Measurements from ENCODE around the gene ANAPC2. TPM values are rescaled to one million over a fixed set of nuclear protein-coding genes. Genes with fewer than 3 reads are reported as not detected.

The ANAPC2 gene
- total RNA-seq, 1 donor from 2014 or later = 24.1 TPM

DNA sequence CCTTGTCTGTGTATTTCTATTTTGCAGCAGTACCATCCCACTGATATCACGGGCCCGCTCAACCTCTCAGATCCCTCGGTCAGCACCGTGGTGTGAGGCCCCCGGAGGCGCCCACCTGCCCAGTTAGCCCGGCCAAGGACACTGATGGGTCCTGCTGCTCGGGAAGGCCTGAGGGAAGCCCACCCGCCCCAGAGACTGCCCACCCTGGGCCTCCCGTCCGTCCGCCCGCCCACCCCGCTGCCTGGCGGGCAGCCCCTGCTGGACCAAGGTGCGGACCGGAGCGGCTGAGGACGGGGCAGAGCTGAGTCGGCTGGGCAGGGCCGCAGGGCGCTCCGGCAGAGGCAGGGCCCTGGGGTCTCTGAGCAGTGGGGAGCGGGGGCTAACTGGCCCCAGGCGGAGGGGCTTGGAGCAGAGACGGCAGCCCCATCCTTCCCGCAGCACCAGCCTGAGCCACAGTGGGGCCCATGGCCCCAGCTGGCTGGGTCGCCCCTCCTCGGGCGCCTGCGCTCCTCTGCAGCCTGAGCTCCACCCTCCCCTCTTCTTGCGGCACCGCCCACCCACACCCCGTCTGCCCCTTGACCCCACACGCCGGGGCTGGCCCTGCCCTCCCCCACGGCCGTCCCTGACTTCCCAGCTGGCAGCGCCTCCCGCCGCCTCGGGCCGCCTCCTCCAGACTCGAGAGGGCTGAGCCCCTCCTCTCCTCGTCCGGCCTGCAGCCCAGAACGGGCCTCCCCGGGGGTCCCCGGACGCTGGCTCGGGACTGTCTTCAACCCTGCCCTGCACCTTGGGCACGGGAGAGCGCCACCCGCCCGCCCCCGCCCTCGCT is 20.4 kb downstream of the ANAPC2 start:
- Histone ChIP-seq H3K9me3 (no peaks in the 10 kb centered on the region), H3K27ac (no peak overlapping the region), H3K4me1 (peaks cover 15 to 16% of the 10 kb centered on the region in 2 donors), H3K36me3 (no peaks in the 10 kb centered on the region), H3K4me3 (peak overlapping the region; percentile 38 to 60), H3K27me3 (peaks cover 42% of the 10 kb centered on the region)
- no peak for DNase-seq (ENCODE audit: low spot score in 2 of 2)
- TF ChIP-seq, protein P1, sequence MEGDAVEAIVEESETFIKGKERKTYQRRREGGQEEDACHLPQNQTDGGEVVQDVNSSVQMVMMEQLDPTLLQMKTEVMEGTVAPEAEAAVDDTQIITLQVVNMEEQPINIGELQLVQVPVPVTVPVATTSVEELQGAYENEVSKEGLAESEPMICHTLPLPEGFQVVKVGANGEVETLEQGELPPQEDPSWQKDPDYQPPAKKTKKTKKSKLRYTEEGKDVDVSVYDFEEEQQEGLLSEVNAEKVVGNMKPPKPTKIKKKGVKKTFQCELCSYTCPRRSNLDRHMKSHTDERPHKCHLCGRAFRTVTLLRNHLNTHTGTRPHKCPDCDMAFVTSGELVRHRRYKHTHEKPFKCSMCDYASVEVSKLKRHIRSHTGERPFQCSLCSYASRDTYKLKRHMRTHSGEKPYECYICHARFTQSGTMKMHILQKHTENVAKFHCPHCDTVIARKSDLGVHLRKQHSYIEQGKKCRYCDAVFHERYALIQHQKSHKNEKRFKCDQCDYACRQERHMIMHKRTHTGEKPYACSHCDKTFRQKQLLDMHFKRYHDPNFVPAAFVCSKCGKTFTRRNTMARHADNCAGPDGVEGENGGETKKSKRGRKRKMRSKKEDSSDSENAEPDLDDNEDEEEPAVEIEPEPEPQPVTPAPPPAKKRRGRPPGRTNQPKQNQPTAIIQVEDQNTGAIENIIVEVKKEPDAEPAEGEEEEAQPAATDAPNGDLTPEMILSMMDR (IDR thresholded peaks at IDR 0.05) = no peak
- intact Hi-C loops (cut with DNase I) = no loop called here

DNA sequence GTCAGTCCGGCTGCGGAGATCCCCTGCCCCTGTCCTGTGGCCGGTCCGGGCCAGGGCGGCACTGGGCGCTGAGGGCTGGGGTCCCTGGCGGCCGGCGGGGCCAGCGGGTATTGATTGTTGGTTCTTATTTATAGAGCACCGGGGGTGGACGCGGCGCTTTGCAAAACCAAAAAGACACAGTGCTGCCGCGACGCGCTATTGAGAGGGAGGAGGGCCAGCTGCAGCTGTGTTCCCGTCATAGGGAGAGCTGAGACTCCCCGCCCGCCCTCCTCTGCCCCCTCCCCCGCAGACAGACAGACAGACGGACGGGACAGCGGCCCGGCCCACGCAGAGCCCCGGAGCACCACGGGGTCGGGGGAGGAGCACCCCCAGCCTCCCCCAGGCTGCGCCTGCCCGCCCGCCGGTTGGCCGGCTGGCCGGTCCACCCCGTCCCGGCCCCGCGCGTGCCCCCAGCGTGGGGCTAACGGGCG is 21.0 kb downstream of the ANAPC2 start:
- Histone ChIP-seq H3K4me3 (no peak overlapping the region), H3K36me3 (no peaks in the 10 kb centered on the region), H3K27ac (no peak overlapping the region), H3K9me3 (no peaks in the 10 kb centered on the region), H3K27me3 (peaks cover 48% of the 10 kb centered on the region), H3K4me1 (peaks cover 21% of the 10 kb centered on the region in 2 donors)
- TF ChIP-seq, protein P1 (IDR thresholded peaks at IDR 0.05) = no peak
- no peak for DNase-seq (ENCODE audit: low spot score in 2 of 2)
- intact Hi-C loops (cut with DNase I) = no loop called here

DNA sequence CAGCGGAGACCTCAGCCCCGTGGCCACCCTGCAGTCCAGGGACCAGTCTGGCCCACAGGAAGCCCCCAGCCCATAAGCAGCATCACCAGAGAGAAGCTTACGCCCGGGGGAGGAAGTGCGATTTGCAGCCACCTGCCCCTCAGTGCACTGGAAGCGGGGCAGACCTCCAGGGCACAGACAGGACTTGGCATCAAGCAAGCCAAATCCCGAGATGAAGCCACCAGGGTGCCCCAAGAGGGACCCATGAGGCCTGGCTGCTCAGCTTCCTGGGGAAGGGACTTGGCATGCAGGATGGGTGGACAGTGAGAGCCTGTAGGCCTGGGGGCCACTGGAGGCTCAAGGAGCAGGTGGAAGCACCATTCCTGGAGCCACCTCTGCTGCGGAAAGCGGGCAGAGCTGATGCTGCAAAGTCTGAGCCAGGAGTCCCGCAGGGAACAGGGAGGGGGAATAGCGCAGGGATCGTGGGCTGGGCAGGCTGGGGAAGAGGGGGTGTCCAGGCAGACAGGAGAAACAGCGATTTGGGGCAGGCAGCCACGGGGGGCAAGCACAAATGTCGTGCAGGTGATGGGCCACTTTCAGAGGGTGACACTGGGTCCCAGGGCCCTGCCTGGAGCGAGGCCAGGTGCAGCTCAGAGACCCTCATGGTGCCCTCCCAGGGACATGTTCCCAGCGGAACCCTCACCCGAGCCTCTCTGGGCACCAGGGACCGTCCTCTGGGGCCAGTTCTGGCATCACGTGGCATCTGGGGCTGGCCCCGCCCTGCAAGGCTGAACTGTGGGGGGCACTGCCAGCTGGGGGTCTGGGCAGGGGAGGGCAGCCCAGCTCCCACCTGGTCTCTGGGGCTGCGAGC is 21.8 kb downstream of the ANAPC2 start:
- H3K9me3 ChIP-seq = no peaks in the 10 kb centered on the region
- TF ChIP-seq, protein P1 (IDR thresholded peaks at IDR 0.05) = no peak
- peaks cover 25% of the 10 kb centered on the region in 2 donors for H3K4me1 ChIP-seq
- no peaks in the 10 kb centered on the region for H3K36me3 ChIP-seq
- intact Hi-C loops (cut with DNase I) = no loop called here
- no peak overlapping the region for H3K27ac ChIP-seq
- H3K4me3 ChIP-seq = no peak overlapping the region
- DNase-seq (ENCODE audit: low spot score in 2 of 2) = no peak
- H3K27me3 ChIP-seq = peaks cover 54% of the 10 kb centered on the region

DNA sequence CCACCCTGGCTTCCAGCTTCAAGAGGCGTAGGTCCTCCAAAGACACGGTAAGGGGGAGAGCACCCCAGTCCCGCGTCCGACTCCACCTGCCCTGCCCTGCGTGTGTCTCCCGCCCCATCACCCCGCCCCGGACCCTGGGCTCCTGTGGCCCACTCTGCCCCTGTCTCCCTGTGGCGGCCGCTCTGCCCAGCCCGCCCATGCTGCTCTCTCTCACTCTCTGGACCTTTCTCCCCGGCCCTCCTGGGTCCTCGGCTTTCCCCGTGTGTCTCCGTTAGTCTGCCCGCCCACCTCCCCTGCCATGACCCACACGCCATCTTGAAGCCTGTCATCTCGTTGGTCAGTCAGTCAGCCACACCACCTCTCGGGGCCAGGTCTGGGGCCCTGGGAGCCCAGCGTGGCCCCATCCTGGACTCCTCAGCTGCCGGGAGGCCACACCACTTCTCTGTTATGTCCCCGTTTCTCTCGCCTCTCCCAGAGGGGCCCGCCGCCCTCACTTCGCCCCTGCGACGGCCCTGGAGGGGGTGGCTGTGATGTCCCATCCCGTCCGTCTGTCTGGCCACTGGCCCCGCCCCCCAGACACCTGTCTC is 23.0 kb downstream of the ANAPC2 start:
- Histone ChIP-seq H3K36me3 (no peaks in the 10 kb centered on the region), H3K4me1 (peaks cover 25% of the 10 kb centered on the region in 2 donors), H3K27ac (no peak overlapping the region), H3K4me3 (no peak overlapping the region), H3K27me3 (peaks cover 66% of the 10 kb centered on the region), H3K9me3 (no peaks in the 10 kb centered on the region)
- TF ChIP-seq, protein P1 (IDR thresholded peaks at IDR 0.05) = no peak
- DNase-seq (ENCODE audit: low spot score in 2 of 2) = no peak
- intact Hi-C loops (cut with DNase I) = no loop called here

DNA sequence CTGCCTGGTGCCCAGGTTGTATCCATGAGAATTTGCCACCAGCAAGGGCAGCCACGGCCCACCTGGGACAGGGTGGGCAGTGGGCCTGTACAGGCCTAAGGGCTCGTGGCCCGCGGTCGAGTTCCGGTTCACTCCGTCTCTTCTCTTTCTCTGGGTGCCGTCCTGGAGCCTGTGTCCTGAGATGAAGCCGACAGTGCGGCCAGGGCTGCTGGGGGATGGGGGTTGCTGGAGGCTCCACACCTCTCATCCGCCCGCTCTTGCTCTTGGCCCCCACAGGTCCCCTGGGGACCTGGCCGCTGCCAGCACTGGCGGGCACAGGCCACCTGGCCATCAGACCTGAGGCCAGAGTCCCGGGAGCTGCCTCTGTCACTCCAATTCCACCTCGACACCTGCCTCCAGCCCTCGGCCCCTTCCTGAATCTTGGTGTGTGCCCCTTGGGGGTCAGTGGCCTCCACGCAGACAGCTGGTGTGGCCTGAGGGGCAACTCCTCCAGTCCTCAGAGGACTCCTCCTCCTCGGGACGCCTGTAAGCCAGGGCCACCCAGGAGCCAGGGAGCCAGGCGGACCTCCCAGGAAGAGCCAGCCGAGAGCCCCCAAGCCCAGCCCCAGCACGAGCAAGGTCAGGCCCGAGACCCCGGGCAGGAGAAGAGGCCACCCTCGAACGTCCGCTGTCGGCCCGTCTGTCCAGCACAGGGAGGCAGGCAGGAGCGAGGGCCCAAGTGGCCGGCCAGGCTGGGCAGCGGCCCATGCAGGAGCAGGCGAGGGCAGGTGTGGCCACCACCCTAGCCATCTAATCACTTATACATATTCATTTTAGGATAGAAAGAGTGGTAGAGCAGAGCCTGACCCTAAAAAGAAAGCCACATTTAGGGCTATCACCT is 23.8 kb downstream of the ANAPC2 start:
- no peak for DNase-seq (ENCODE audit: low spot score in 2 of 2)
- TF ChIP-seq, protein P1 (IDR thresholded peaks at IDR 0.05) = no peak
- intact Hi-C loops (cut with DNase I) = no loop called here

More for the DNA sequence above, 23.8 kb downstream of the ANAPC2 start:
- H3K27ac ChIP-seq = no peak overlapping the region
- no peaks in the 10 kb centered on the region for H3K9me3 ChIP-seq
- H3K4me1 ChIP-seq = peaks cover 25% of the 10 kb centered on the region in 2 donors
- no peak overlapping the region for H3K4me3 ChIP-seq
- no peaks in the 10 kb centered on the region for H3K36me3 ChIP-seq
- peaks cover 66% of the 10 kb centered on the region for H3K27me3 ChIP-seq

Data from ascending aorta (tissue), 2 donors.